DMS114 treated with DMSO at 0.1 percent for 48 hours (cell line): Measurements from ENCODE around the gene ZNF85.
"Not testable (repeated sequence)": the region's sequence is repeated elsewhere in the genome, so short reads cannot be mapped to it uniquely, and the experiment has no call there.

Experiments used
- DNase-seq: peaks from one replicate; lab custom pipeline; 2025; ENCODE audit not compliant: unreplicated experiment; lab: John Stamatoyannopoulos, UW

ZNF85 gene

DNA sequence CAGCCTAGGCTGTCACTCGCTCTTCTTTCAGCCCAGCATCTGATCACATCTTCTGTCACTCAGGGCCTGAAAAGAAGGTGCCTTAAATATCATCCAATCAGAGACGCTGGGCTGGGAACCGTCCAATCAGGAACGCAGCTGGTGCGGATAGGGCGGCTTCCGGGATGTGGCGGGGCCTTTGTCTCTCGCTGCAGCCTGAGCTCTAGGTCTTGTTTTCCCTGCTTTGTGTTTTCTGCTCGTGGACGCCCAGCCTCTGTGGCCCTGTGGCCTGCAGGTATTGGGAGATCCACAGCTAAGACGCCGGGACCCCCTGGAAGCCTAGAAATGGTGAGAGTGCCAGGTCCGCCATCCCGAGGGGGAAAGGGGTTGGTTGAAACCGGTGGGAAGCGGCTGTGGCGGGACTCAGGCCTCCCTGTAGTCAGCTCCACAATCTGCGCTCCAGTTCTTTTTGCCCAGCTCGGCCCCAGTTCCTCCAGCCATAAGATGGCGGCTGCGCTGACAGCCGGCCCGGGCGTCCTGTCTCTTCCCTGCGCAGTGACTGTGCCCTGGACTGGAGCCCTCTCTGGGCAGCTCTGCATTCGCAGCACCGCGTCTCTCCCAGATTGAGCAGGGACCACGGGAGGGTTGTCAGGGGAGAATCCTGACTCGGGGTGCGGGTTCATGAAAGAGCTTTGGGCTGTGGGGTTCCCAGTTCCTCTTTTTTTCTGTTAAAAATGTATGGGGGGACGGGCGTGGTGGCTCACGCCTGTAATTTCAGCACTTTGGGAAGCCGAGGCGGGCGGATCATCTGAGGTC lies at the start of gene ZNF85:
Gene ZNF85 (plus strand): TSS at position 175 of the 795 bp plus-strand sequence. CDS start 150 bp downstream, at position 325.
- DNase-seq: peak; percentile 91

DNA sequence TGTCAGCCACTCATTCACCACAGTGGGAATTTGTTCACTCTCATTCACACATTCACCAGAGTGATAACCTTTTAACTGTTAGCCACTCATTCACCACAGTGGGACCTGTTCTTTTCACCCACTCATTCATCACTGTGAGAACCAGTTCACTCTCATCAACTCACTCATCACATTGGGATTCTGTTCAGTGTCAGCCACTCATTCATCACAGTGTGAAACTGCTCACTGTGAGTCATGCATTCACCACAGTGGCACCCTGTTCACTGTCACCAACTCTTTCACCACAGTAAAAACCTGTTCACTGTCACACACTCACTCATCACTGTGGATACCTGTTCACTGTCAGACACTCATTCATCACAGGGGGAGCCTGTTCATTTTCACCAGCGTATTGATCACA lies 43.5 kb upstream of the ZNF85 start:
- DNase-seq: no peak

DNA sequence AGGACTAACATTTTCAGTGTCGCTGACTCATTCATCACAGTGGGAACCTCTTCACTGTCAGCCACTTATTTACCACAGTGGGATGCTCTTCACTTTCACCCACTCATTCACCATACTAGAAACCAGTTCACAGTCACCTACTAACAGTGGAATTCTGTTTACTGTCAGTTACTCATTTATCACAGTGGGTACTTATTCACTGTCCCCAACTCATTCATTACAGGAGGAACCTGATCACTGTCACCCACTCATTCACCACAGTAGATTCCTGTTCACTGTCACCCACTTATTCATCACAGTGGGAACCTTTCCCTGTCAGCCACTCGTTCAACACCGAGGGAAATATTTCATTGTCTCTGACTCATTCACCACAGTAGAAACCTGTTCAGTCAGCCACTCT lies 10.1 kb upstream of the ZNF85 start:
- DNase-seq: no peak

DNA sequence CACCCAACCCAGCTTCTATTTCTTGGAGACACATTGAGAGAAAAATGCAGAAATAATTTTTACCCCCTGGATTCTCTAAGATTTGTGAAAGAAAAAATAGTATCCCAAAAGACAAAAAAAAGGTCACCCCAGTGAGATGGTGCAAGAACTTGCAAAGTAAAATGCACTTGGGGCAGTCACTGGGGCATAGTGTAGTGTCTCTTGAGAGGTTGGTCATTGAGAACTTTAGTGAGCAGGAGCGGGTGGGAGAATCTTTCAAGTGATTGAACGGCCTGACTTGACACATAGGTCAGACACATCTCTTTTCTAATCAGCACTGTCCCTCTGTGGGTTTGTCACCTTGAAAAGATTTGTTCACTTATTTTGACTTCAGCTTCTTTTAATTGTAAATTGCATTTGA lies 2.4 kb downstream of the ZNF85 start:
- DNase-seq: no peak

DNA sequence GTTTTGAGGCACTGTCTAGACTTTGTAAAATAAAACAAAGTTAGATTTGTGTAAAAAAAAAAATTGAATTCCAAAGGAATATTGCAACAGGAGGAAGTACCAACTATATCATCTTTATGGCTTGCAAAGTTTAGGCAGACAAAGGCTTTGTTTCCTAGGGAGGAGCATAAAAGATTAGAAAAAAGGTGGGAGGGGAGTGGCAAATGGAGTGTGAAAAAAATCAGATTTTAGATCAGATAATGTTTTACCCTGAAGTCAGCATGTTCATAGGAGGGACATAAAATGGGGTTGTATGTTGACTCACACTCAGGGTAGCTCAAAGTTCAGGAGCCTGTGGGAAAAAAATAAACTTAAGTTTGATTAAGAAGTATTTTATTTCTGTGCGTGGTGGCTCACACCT lies 3.7 kb downstream of the ZNF85 start:
- DNase-seq: no peak

DNA sequence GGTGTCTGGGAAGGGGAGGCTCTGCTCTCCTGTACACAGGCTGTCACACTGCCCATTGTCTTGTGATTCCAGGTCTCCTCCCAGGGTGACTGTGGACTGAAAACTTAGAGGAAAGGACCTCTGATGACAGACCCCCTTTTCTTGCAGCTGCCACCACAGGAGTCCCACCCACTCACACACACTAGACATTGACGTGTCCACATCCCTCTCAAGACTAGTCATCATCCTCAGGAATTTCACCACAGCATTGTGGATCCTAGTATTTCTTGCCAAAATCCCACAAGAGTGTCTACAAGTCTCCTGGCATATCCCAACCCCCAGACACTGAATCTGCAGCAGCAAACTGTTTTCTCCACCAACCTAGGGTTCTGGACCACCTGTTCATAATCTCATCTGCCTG lies 5.3 kb downstream of the ZNF85 start:
- no peak for DNase-seq

DNA sequence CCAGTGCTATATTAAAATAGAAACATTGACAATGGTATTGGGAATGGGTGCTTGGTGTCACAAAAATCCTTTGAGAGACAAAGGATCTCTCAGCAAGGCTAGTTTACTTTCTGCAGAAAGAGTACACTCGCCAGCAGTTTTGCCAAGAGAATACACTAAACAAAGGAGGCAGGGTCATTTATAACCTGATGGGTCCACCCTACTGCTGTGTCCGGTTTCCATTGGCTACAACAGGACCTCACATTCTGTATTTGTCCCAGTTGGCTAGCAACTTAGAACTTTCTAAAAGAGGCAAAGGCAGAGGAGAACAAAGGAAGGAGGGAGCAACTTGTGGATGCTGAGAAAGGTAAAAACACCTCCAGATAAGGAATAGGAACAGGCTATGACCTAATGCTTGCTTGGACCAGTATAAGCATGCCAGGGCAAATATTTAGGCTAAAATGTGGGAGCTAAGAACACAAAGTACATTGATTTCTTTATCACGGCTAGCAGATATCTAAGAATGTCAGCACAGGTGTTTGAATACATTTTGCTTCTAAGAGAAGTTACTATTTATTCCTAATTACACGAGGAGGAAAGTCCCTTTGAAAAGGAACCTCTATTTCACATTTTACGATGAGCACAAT lies 13.4 kb downstream of the ZNF85 start:
- not testable (repeated sequence) for DNase-seq

DNA sequence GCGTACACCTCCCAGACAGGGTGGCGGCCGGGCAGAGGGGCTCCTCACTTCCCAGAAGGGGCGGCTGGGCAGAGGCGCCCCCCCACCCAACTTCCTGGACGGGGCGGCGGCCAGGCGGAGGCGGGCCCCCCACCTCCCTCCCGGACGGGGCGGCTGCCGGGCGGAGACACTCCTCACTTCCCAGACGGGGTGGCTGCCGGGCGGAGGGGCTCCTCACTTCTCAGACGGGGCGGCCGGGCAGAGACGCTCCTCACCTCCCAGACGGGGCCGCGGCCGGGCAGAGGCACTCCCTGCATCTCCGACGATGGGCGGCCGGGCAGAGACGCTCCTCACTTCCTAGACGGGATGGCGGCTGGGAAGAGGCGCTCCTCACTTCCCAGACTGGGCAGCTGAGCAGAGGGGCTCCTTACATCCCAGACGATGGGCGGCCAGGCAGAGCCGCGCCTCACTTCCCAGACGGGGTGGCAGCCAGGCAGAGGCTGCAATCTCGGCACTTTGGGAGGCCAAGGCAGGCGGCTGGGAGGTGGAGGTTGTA lies 29.6 kb downstream of the ZNF85 start:
- DNase-seq: not testable (repeated sequence)

DNA sequence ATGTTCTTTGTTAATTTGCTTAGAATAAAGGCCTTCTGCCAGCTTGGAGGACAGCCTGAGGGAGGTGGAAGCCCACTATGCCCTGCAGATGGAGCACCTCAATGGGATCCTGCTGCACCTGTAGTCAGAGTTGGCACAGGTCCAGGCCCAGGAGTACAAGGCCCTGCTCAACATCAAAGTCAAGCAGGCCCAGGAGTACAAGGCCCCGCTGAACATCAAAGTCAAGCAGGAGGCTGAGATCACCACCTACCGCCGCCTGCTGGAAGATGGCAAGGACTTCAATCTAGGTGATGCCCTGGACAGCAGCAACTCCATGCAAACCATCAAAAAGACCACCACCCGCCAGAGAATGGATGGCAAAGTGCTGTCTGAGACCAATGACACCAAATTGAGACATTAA lies 41.7 kb downstream of the ZNF85 start:
- no peak for DNase-seq

DNA sequence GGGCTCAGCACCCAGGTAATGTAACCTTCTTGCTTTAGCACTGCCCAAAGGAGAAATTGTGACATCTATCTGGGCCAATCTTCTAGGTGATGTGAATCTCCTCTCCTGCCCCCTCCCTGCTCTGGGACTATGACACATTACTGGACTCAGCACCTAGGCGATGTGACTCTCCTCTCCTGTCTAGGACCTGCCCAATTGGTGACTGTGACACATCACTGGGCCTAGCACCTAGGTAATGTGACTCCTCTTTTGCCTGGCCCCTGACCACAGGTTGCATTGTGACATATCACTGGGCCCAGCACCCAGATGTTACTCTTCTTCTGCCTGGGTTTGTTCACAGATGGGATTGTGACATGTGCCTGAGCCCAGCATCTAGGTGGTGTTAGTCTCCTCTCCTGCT lies 45.0 kb downstream of the ZNF85 start:
- DNase-seq: no peak

DNA sequence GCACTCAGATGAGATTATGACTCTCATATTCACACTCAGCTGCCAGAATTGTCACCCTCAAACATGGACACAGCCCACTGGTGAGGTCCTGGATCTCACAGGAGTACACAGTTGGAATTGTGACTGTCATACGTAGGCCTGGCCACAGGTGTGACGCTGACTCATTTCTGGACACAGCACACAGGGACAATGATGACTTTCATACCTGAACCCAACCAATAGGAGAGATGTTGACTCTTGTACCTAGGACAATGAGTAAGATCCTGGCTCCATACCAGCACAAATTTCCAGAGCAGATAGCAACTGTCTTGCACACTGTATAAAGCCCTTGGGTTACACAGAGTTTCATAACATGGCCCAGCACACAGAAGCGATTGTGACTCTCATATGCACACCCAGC lies 46.4 kb downstream of the ZNF85 start:
- DNase-seq: no peak

DNA sequence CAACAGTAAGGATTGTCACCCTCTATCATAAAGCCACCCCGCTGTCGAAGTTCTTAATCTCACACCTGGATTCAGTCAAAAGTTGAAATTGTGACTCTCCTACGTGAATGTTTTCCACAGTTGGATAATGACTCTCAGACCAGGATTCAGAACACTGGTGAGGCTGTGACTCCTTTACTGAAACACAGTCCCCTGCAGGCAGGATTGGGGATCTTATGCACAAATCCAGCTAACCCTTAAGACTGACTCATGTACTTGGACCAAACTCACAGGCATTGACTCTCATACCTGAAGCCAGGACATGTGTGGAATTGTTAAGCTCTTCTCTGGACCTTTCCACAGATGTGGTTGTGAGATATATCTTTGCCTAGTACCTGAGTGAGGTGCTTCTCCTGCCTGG lies 46.8 kb downstream of the ZNF85 start:
- DNase-seq: no peak

DNA sequence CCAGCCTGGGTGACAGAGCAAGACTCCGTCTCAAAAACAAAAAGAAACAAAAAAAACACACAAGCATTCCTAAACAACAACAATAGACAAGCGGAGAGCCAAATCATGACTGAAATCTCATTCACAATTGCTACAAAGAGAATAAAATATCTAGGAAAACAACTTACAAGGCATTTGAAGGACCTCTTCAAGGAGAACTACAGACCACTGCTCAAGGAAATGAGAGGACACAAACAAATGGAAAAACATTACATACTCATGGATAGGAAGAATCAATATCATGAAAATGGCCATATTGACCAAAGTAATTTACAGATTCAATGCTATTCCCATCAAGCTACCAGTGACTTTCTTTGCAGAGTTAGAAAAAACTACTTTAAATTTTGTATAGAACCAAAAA lies 69.7 kb downstream of the ZNF85 start:
- not testable (repeated sequence) for DNase-seq

DNA sequence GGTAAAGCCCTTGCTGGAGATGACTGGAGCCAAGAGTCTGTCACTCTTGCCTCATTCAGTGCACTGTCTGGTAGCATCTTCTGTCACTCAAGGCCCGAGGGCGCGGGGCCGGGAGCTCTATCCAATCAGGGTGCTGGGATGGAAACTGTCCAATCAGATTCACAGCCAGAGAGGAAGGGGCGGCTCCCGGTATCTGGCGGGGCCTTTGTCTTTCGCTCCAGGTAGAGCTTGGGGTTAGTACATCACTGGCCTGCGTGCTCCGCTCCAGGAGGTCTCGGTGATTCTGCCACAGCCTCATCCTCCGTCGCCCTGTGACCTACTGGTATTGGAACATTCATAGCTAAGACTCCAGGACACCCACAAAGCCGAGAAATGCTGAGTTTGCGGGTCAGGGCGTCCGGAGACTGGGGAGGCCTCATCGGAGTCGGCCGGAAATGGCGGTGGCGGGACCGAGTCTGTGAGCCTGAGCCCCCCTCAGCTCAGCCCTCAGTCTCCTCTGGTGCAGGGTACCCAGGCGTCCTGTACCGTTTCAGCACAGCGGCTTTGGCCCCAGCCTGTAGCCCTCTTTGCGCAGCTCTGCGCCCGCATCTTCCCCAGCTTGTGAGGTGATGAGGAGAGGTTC lies 76.8 kb downstream of the ZNF85 start:
- peak; percentile 96 for DNase-seq
